Thyroid gland (tissue), 4 donors: ENCODE measurements around the gene EPB41L4A. TPM values are rescaled to one million over a fixed set of nuclear protein-coding genes. Genes with fewer than 3 reads are reported as not detected.

Source experiments
- DNase-seq, 2 donors: peaks; one replicate each; pipeline ENCODE4 v3.0.0-alpha.2; 2019
- H3K27ac ChIP-seq, 3 donors: fragments of 200-600 bp; sonication (generic); 1 replicate in 2 of 3; 2 replicates in 1 of 3; pipeline ENCODE4 v1.5.1; 2016 to 2019; ENCODE audit warnings: mild to moderate bottlenecking in 1 of 3, moderate library complexity in 1 of 3
- H3K27me3 ChIP-seq: fragments of 200-600 bp; sonication (generic); one replicate; pipeline ENCODE4 v1.5.1; 2019
- H3K36me3 ChIP-seq, 2 donors: fragments of 200-600 bp; sonication (generic); one replicate each; pipeline ENCODE4 v1.5.1; 2016 to 2019
- H3K4me1 ChIP-seq, 2 donors: fragments of 200-600 bp; sonication (generic); one replicate each; pipeline ENCODE4 v1.5.1; 2017 to 2019
- H3K4me3 ChIP-seq, 3 donors: fragments of 200-600 bp; sonication (generic); replicated peaks in 1 of 3; 1 replicate in 2 of 3; 2 replicates in 1 of 3; pipeline ENCODE4 v1.5.1; 2016; ENCODE audit warnings: mild to moderate bottlenecking in 1 of 3
- H3K9me3 ChIP-seq: fragments of 200-600 bp; sonication (generic); one replicate; pipeline ENCODE4 v1.5.1; 2017
- POLR2A ChIP-seq, 2 donors: fragments of 450-650 bp; IDR thresholded peaks; one replicate each; pipeline ENCODE4 v1.6.1; 2017; ENCODE audit warnings: antibody characterized with exemption in 2 of 2, mild to moderate bottlenecking in 2 of 2, moderate library complexity in 1 of 2
- WGBS, 2 donors: methylation state at CpG; one replicate each; pipeline ENCODE4 v1.1.5; 2017; 5-methylcytosine and 5-hydroxymethylcytosine counted together
- intact Hi-C: fragments of 100-400 bp; cut with DNase I; formaldehyde crosslinking; loops from one replicate; pipeline ENCODE4 v1.15.1; 2023
- total RNA-seq, 4 donors: library from RNA; depleted of rRNA; stranded (reverse); fragments of >200 nt; gene quantifications; one replicate each; pipeline ENCODE4 v1.2.3, GENCODE V29; 2016
- TF ChIP-seq, protein P1 (sequence below), 6 experiments: fragments of 200-600 bp in 3 of 6; fragments of 450-650 bp in 3 of 6; sonication (generic) in 3 of 6; IDR thresholded peaks; one replicate each; pipeline ENCODE4 v1.5.1; 2016 to 2019; ENCODE audit warnings: antibody characterized with exemption in 6 of 6, mild to moderate bottlenecking in 2 of 6, inconsistent platforms in 1 of 6, moderate library complexity in 1 of 6

The EPB41L4A gene
- total RNA-seq, 4 donors from 2014 or later, result 31.9 to 44.2 (median 37.5) TPM

DNA sequence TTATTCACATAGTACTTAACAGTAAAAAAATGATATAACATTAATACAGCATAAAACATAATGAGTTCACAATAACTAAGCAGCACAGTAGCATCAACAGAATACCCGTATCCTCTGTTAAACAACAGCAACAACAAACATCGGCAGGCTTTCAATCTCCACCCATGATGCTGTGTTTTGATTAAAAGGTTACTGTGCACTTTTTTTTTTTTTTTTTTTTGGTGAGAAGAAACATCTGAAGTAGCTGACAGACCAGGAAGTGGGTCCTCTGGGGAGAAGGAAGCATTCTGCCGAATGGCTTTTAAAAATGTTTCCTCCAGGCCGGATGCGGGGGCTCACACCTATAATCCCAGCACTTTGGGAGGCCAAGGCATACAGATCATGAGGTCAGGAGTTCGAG, 282.3 kb downstream of the EPB41L4A start:
- WGBS, 2 donors, result 76% methylated on average over 6 of the region's 6 CpGs
- intact Hi-C loops, result no loop called here

DNA sequence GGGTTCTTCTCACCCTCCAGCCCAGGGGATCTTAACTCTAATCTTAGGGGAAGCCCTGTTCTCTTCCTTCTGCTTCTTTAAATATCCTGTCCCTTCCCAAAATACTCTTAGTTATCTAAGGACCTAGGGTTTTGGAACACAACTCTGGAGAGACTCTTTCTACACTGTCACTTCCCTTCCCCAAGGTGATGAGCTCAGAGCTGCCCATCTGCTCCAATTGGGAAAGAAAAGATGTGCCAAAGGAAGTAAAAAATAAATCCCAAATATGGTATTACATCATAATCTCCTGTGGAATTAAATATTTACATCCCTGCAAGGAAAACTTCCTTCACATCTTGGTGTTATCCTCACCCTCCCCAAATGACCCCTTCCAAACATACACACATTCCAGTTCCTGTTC, 291.2 kb downstream of the EPB41L4A start:
- Histone ChIP-seq H3K4me1 (no peaks in the 10 kb centered on the region), H3K27me3 (no peaks in the 10 kb centered on the region), H3K36me3 (no peaks in the 10 kb centered on the region), H3K4me3 (no peak overlapping the region), H3K9me3 (no peaks in the 10 kb centered on the region), H3K27ac (no peak overlapping the region)
- DNase-seq, result no peak
- intact Hi-C loops, result no loop called here
- TF ChIP-seq, protein P1, sequence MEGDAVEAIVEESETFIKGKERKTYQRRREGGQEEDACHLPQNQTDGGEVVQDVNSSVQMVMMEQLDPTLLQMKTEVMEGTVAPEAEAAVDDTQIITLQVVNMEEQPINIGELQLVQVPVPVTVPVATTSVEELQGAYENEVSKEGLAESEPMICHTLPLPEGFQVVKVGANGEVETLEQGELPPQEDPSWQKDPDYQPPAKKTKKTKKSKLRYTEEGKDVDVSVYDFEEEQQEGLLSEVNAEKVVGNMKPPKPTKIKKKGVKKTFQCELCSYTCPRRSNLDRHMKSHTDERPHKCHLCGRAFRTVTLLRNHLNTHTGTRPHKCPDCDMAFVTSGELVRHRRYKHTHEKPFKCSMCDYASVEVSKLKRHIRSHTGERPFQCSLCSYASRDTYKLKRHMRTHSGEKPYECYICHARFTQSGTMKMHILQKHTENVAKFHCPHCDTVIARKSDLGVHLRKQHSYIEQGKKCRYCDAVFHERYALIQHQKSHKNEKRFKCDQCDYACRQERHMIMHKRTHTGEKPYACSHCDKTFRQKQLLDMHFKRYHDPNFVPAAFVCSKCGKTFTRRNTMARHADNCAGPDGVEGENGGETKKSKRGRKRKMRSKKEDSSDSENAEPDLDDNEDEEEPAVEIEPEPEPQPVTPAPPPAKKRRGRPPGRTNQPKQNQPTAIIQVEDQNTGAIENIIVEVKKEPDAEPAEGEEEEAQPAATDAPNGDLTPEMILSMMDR (IDR thresholded peaks at IDR 0.05), result no peak
- TF ChIP-seq POLR2A (IDR thresholded peaks at IDR 0.05), result no peak

More for the DNA sequence above, 282.3 kb downstream of the EPB41L4A start:
- Histone ChIP-seq H3K27ac (no peak overlapping the region), H3K4me1 (no peaks in the 10 kb centered on the region), H3K36me3 (no peaks in the 10 kb centered on the region), H3K27me3 (no peaks in the 10 kb centered on the region), H3K4me3 (no peak overlapping the region), H3K9me3 (no peaks in the 10 kb centered on the region)
- no peak for DNase-seq
- TF ChIP-seq, protein P1 (IDR thresholded peaks at IDR 0.05), result no peak
- no peak for TF ChIP-seq POLR2A (IDR thresholded peaks at IDR 0.05)

DNA sequence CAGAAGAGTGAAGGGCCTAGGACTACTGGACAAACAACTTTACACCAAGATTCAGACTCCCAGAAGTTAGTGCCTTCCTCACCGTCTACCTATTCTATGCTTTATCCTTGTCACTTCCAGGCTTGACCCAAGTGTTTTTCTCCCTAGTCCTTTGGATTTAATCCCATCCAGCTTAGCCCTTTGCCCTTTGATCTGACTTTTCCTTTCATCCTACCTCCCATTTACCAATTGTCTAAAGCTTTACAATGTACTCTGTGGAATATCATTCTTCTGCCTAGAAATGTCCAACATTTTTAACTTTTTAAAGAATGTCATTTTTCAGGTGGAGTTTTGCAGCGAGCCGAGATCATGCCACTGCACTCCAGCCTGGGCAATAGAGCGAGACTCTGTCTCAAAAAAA, 292.1 kb downstream of the EPB41L4A start:
- H3K9me3 ChIP-seq, result no peaks in the 10 kb centered on the region
- 84 to 89% methylated on average over 4 of the region's 4 CpGs for WGBS, 2 donors
- intact Hi-C loops, result no loop called here
- no peak for DNase-seq
- no peaks in the 10 kb centered on the region for H3K36me3 ChIP-seq
- H3K4me1 ChIP-seq, result no peaks in the 10 kb centered on the region
- H3K4me3 ChIP-seq, result no peak overlapping the region
- H3K27me3 ChIP-seq, result no peaks in the 10 kb centered on the region
- no peak for TF ChIP-seq POLR2A (IDR thresholded peaks at IDR 0.05)
- TF ChIP-seq, protein P1 (IDR thresholded peaks at IDR 0.05), result no peak
- H3K27ac ChIP-seq, result no peak overlapping the region

DNA sequence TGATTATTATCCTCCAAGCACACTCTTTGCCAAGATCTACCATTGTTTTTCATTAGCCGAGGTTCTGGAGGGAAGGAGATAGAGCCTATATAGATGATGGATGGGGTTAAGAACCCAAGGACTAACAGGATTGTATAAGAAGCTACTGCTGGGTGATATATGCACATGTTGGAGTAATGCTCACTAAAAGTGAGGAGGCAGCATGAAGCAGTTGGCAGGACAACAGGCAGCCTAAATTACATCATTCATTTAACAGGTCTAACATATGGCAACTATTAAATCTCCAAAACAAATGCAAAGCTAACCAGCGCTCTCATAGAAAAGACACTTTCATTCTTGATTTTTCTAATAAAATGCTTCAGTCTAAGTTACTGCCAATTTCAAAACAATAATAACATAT, 293.2 kb downstream of the EPB41L4A start:
- 90 to 96% methylated on average over 2 of the region's 2 CpGs for WGBS, 2 donors
- Histone ChIP-seq H3K27ac (no peak overlapping the region), H3K4me3 (no peak overlapping the region), H3K27me3 (no peaks in the 10 kb centered on the region), H3K9me3 (no peaks in the 10 kb centered on the region), H3K36me3 (no peaks in the 10 kb centered on the region), H3K4me1 (no peaks in the 10 kb centered on the region)
- intact Hi-C loops, result no loop called here
- TF ChIP-seq POLR2A (IDR thresholded peaks at IDR 0.05), result no peak
- TF ChIP-seq, protein P1 (IDR thresholded peaks at IDR 0.05), result no peak
- no peak for DNase-seq

DNA sequence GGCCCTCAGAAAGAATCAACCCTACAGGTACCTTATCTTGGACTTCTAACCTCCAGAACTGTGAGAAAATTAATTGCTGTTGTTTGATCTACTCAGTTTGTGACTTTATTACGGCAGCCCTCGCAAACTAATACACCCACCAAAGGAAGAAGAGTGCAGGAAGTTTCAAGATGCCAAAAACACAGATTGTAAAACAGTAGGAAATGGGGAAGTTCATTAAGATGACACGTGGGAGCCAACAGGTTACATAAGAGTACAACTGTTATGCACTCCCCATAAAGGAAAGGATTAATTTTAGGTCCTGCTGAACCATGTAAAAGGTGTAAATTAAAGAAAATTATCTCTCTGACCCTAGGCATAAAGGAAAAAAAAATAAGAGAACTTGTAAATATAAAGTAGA, 294.3 kb downstream of the EPB41L4A start:
- Histone ChIP-seq H3K4me3 (no peak overlapping the region), H3K9me3 (no peaks in the 10 kb centered on the region), H3K27me3 (no peaks in the 10 kb centered on the region), H3K36me3 (no peaks in the 10 kb centered on the region), H3K27ac (no peak overlapping the region), H3K4me1 (no peaks in the 10 kb centered on the region)
- WGBS, 2 donors, result 67 to 75% methylated on average over 3 of the region's 3 CpGs
- DNase-seq, result no peak
- intact Hi-C loops, result no loop called here
- TF ChIP-seq POLR2A (IDR thresholded peaks at IDR 0.05), result no peak
- TF ChIP-seq, protein P1 (IDR thresholded peaks at IDR 0.05), result no peak
